Endodermal cell (in vitro differentiated cells): ENCODE results near the gene MFAP4. TPM values are rescaled to one million over a fixed set of nuclear protein-coding genes. Genes with fewer than 3 reads are reported as not detected.
A peak's percentile ranks its signal among the peaks of the same experiment; 100 is the strongest.

ENCODE experiments used
- DNase-seq: peaks from one replicate; pipeline ENCODE4 v3.0.0-alpha.2; 2017
- H3K27ac ChIP-seq: 2 replicates; pipeline ENCODE4 v1.5.1; 2013; ENCODE audit warnings: mild to moderate bottlenecking, low read depth, low read length, moderate library complexity
- H3K27me3 ChIP-seq: 2 replicates; pipeline ENCODE4 v1.6.1; 2013; ENCODE audit warnings: mild to moderate bottlenecking, low read length, moderate library complexity; ENCODE audit not compliant: insufficient read depth, control insufficient read depth, poor library complexity, severe bottlenecking
- H3K36me3 ChIP-seq: 2 replicates; pipeline ENCODE4 v1.7.0; 2013; ENCODE audit warnings: mild to moderate bottlenecking, low read length, moderate library complexity; ENCODE audit not compliant: control insufficient read depth, insufficient read depth
- H3K4me1 ChIP-seq: one replicate; pipeline ENCODE4 v1.7.0; 2013; ENCODE audit warnings: low read length; ENCODE audit not compliant: control insufficient read depth, insufficient read depth
- H3K4me3 ChIP-seq: 2 replicates; pipeline ENCODE4 v1.5.1; 2013; ENCODE audit warnings: mild to moderate bottlenecking, low read length, moderate library complexity
- H3K9ac ChIP-seq: 2 replicates; pipeline ENCODE4 v1.6.1; 2013; ENCODE audit warnings: mild to moderate bottlenecking, low read length, moderate library complexity; ENCODE audit not compliant: poor library complexity, severe bottlenecking; ENCODE audit errors: extremely low read depth
- H3K9me3 ChIP-seq: 2 replicates; pipeline ENCODE4 v1.6.1; 2013; ENCODE audit warnings: mild to moderate bottlenecking, low read length, moderate library complexity; ENCODE audit not compliant: control insufficient read depth
- H3K27ac Mint-ChIP-seq: 2 replicates; pipeline ENCODE4 v1.8.0; 2020; ENCODE audit warnings: mixed read lengths
- H3K27me3 Mint-ChIP-seq: 2 replicates; pipeline ENCODE4 v1.8.0; 2021; ENCODE audit warnings: mild to moderate bottlenecking, mixed read lengths; ENCODE audit not compliant: insufficient read depth
- H3K36me3 Mint-ChIP-seq: 2 replicates; pipeline ENCODE4 v1.8.0; 2020; ENCODE audit warnings: low read depth, mixed read lengths
- H3K4me1 Mint-ChIP-seq: 2 replicates; pipeline ENCODE4 v1.8.0; 2020; ENCODE audit warnings: mixed read lengths
- H3K4me3 Mint-ChIP-seq: 2 replicates; pipeline ENCODE4 v1.8.0; 2020; ENCODE audit warnings: mild to moderate bottlenecking, moderate library complexity, mixed read lengths
- H3K9me3 Mint-ChIP-seq: 2 replicates; pipeline ENCODE4 v1.8.0; 2020; ENCODE audit warnings: mild to moderate bottlenecking, mixed read lengths
- CTCF ChIP-seq: fragments of 200-600 bp; sonication (generic); conservative IDR thresholded peaks from 2 replicates; pipeline ENCODE4 v1.5.0; 2021; ENCODE audit warnings: antibody characterized with exemption, mild to moderate bottlenecking
- WGBS, 2 experiments: methylation state at CpG; one replicate each; pipeline versions ENCODE4 v1.1.5 to v1.1.7; 2013; ENCODE audit warnings: missing lambda C conversion rate in 2 of 2, mixed read lengths in 1 of 2; ENCODE audit not compliant: insufficient coverage in 1 of 2, insufficient read length in 1 of 2; 5-methylcytosine and 5-hydroxymethylcytosine counted together
- total RNA-seq, 2 donors: library from RNA; stranded (reverse); fragmentation: NEBNext Ultra II Directional in 1 of 2; extraction: Animal tissue kit (Norgen Biotek cat#: 25700) in 1 of 2; gene quantifications; 2 replicates in 1 of 2; 3 replicates in 1 of 2; pipeline ENCODE4 v1.2.1, GENCODE V29; 2021

MFAP4 gene
- total RNA-seq, 2 donors from 2014 or later, result 11.1 to 36.8 TPM

GRCh38 chr17:19412984-19413383 is 26.0 kb upstream of the MFAP4 start:
- Mint-ChIP-seq H3K27ac (no peak overlapping the region), H3K27me3 (peaks cover 4% of the 10 kb centered on the region), H3K4me1 (peaks cover 6% of the 10 kb centered on the region), H3K36me3 (no peaks in the 10 kb centered on the region), H3K4me3 (no peak overlapping the region), H3K9me3 (no peaks in the 10 kb centered on the region)
- Histone ChIP-seq H3K36me3 (no peaks in the 10 kb centered on the region), H3K4me3 (no peak overlapping the region), H3K27ac (no peak overlapping the region), H3K9ac (no peak overlapping the region), H3K27me3 (no peaks in the 10 kb centered on the region), H3K4me1 (no peaks in the 10 kb centered on the region), H3K9me3 (no peaks in the 10 kb centered on the region)
- 96 to 100% methylated on average over 2 to 12 of the region's 12 CpGs for WGBS, 2 experiments
- no peak for TF ChIP-seq CTCF
- DNase-seq, result no peak

GRCh38 chr17:19412510-19412909 is 25.5 kb upstream of the MFAP4 start:
- H3K4me1 ChIP-seq, result no peaks in the 10 kb centered on the region
- DNase-seq, result no peak
- H3K27ac ChIP-seq, result no peak overlapping the region
- WGBS, 2 experiments, result 92 to 94% methylated on average over 11 to 16 of the region's 16 CpGs
- Mint-ChIP-seq H3K4me1 (peaks cover 6% of the 10 kb centered on the region), H3K4me3 (no peak overlapping the region), H3K27me3 (peaks cover under 1% of the 10 kb centered on the region), H3K36me3 (no peaks in the 10 kb centered on the region), H3K9me3 (no peaks in the 10 kb centered on the region), H3K27ac (no peak overlapping the region)
- H3K9ac ChIP-seq, result no peak overlapping the region
- no peaks in the 10 kb centered on the region for H3K27me3 ChIP-seq
- H3K4me3 ChIP-seq, result no peak overlapping the region
- TF ChIP-seq CTCF, result no peak
- no peaks in the 10 kb centered on the region for H3K36me3 ChIP-seq
- H3K9me3 ChIP-seq, result no peaks in the 10 kb centered on the region

GRCh38 chr17:19411631-19412030 is 24.6 kb upstream of the MFAP4 start:
- Histone ChIP-seq H3K36me3 (no peaks in the 10 kb centered on the region), H3K9ac (no peak overlapping the region), H3K27me3 (no peaks in the 10 kb centered on the region), H3K9me3 (no peaks in the 10 kb centered on the region), H3K4me1 (no peaks in the 10 kb centered on the region), H3K27ac (no peak overlapping the region), H3K4me3 (no peak overlapping the region)
- Mint-ChIP-seq H3K27ac (no peak overlapping the region), H3K36me3 (no peaks in the 10 kb centered on the region), H3K27me3 (no peaks in the 10 kb centered on the region), H3K4me3 (no peak overlapping the region), H3K4me1 (peaks cover 6% of the 10 kb centered on the region), H3K9me3 (no peaks in the 10 kb centered on the region)
- 87 to 94% methylated on average over 7 to 9 of the region's 9 CpGs for WGBS, 2 experiments
- DNase-seq, result peak; percentile 53
- no peak for TF ChIP-seq CTCF
